Embryonic facial prominence (tissue), 1 donor: Measurements from ENCODE around the gene XIAP.
"Not testable (repeated sequence)": the region's sequence is repeated elsewhere in the genome, so short reads cannot be mapped to it uniquely, and the experiment has no call there.

ENCODE experiments used
- DNase-seq: peaks from one replicate; pipeline ENCODE4 v3.0.0-alpha.2; 2016; ENCODE audit errors: extremely low spot score

XIAP gene

DNA sequence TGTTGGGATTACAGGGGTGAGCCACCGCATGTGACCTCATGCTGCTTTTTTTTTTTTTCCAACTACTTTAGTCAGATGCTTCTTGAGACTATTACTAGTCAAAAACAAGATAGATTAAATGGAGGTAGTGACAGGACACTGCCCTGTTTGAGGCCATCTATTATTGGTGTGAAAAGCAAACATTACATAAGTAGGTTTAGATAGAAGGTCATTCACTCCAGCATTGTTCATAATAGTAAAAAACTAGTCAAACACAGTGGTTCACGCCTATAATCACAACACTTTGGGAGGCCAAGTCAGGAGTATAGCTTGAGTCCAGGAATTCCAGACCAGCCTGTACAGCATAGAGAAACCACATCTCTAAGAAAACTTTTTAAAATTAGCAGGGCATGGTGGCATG is 16.3 kb downstream of the XIAP start:
- no peak for DNase-seq

DNA sequence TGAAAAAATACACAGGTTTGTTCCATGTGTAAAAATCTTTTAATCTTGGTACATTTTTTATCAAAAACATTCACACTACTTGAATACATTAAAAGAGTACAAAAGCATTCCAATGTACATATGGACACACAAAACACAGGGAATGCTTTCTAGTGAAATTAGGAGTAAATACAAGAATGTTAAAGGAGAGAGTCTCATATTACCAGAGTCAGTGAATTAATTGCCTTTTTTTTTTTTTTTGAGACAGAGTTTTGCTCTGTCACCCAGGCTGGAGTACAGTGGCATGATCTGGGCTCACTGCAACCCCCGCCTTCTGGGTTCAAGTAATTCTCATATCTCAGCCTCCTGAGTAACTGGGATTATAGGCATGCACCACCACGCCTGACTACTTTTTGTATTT is 17.0 kb downstream of the XIAP start:
- no peak for DNase-seq

DNA sequence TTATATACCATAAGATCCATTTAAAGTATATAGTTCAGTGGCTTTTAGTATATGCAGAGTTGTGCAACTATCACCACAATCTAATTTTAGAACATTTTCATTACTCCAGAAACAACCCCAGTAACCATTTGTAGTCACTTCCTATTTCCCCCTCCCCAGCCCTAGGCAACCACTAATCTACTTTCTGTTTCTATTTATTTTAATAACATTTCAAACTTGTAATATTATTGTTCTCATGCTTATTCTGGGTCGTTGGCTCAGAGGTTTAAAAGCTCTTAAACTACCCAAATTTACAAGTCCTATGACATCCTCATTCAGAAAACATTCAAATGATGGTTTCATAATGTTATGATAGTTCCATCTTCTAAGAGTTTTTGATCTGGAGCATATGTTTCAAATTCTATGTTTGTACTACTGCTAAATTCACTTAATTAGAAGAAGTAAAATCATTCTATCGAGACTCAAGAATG is 18.4 kb downstream of the XIAP start:
- no peak for DNase-seq

DNA sequence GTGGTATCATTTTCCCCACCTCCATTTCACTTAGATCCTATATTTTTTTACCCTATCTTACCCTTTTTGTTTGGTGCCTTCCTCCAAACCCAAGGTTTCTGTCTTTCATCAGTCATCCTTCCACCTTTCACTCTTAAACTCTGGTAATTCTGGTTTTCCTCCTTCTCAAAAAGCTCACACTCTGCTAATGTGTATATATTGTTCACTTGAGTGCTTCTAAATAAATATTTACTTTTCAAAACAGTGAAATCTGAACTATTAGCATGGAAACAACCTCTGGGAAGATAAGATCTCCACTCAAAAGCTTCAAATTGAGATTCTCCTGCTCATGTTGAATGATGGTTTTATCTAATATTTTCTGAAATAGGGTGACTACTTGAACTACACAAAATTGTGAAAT is 21.5 kb downstream of the XIAP start:
- no peak for DNase-seq

DNA sequence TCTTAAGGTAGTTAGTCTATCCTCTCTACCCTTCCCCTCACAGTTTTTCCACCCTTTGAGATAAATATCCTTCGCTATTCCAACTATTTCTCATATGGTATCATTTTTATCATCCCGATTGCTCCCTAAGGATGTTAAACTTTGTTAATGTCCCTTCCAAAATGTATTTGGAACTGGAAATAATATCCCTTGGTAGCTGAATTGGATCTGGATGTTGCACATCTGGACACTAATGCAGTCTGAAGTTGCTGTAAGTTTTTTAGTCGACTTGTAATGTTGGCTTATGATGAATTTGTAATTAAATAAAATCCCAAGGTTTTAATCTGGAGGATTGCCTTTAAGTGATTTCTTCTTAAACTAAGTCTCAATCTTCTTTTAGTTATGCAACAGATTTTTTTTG is 22.5 kb downstream of the XIAP start:
- no peak for DNase-seq

DNA sequence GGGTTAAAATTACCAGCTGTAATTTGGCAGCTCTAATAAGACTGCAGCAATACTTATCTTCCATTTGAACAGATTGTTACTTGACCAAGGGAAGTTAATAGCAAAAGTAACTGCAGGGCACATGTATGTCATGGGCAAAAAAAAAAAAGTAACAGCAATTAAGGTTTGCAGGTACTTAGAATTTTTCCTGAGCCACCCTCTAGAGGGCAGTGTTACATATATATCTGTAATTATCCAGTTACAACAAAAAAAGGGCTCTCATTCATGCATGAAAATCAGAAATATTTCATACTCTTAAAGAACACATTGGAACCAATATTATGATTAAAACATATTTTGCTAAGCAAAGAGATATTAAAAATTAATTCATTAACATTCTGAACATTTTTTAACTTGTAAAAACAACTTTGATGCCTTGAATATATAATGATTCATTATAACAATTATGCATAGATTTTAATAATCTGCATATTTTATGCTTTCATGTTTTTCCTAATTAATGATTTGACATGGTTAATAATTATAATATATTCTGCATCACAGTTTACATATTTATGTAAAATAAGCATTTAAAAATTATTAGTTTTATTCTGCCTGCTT is 25.1 kb downstream of the XIAP start:
- DNase-seq, result no peak

DNA sequence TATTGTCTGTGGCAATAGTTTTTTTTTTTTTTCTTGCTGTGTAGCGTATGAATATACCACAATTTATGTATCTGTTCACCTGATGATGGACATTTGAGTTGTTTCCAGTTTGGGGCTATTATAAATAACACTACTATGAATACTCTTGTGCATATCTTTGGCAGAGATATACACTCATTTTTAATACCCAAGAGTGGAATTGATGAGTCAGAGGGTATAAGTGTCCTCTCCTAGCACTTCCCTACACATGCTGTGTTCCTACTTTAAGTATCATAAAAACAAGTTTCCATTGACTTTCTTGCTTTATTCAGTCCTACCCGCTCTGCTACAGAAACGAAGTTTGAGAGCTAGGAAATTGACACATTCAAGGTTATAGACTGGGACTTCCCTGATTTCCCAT is 39.8 kb downstream of the XIAP start:
- DNase-seq, result no peak

DNA sequence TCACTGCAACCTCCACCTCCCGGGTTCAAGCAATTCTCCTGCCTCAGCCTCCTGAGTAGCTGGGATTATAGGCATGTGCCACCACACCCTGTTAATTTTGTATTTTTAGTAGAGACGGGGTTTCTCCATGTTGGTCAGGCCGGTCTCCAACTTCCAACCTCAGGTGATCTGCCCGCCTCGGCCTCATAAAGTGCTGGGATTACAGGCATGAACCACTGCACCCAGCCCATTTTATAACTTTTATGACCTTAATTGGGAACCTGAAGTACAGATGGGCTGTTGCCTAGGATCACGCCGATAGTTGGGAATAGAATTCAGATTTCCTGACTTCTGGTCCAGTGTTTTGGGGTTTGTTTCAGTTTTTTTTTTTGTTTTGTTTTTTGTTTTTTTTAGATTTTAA is 43.4 kb downstream of the XIAP start:
- DNase-seq, result not testable (repeated sequence)

DNA sequence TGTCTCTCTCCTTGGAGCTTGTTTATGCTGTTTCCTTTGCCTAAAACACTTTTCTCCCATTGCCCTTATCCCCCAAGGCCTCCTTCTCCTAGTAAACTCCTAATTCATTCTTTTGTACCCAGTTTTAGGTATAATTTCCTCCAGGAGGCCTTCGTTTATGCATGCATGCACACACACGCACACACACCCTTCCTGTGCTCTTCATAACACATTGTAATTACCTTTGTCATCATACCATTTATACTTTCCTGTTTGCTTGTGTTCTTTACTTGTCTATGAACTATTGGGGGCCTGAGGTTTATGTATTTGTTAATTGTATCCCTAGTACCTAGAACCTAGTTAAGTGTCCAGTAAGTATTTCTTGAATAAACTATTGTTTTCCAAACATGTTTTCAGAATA is 45.5 kb downstream of the XIAP start:
- DNase-seq, result no peak

DNA sequence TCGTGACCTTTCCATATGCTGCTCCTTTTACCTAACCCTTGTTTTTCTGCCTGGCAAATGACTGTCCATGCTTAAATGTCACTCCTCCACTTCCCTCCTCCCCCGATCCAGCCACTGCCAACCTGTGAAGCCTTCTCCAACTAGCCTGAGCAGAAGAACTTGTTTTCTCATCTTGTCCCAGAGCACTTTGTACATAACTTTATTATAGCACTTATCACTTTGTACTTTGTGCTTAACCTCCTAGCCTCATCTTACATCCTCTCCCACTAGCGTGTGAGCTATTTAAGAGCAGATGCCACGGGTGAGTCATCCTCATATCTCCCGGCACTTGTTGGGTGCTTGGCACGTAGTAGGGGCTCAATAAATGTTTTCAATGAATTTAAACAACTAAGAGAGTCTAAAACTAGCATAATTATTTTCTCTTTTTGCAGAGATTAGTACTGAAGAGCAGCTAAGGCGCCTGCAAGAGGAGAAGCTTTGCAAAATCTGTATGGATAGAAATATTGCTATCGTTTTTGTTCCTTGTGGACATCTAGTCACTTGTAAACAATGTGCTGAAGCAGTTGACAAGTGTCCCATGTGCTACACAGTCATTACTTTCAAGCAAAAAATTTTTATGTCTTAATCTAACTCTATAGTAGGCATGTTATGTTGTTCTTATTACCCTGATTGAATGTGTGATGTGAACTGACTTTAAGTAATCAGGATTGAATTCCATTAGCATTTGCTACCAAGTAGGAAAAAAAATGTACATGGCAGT is 46.9 kb downstream of the XIAP start:
- DNase-seq, result no peak

DNA sequence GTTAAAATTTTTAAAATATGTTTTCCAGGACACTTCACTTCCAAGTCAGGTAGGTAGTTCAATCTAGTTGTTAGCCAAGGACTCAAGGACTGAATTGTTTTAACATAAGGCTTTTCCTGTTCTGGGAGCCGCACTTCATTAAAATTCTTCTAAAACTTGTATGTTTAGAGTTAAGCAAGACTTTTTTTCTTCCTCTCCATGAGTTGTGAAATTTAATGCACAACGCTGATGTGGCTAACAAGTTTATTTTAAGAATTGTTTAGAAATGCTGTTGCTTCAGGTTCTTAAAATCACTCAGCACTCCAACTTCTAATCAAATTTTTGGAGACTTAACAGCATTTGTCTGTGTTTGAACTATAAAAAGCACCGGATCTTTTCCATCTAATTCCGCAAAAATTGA is 49.7 kb downstream of the XIAP start:
- DNase-seq, result no peak

DNA sequence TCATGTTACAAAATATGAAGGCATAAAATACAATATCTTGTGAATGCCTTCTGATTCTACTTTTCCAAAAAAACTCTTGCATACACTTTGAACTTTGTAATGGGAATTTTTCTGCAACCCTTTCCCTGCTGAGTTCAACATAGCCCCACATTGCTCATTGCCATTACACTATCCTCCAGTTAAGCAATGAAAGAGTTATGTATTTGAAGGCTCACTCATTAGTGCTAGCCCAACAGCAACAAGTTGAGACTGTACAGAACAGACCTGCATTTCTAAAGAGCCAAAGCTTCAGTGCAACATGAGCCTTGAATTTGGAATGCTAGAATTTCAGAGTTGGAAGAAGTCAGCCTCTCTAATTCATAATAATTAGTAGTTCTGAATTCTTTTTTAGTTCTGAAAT is 57.2 kb downstream of the XIAP start:
- DNase-seq, result no peak

DNA sequence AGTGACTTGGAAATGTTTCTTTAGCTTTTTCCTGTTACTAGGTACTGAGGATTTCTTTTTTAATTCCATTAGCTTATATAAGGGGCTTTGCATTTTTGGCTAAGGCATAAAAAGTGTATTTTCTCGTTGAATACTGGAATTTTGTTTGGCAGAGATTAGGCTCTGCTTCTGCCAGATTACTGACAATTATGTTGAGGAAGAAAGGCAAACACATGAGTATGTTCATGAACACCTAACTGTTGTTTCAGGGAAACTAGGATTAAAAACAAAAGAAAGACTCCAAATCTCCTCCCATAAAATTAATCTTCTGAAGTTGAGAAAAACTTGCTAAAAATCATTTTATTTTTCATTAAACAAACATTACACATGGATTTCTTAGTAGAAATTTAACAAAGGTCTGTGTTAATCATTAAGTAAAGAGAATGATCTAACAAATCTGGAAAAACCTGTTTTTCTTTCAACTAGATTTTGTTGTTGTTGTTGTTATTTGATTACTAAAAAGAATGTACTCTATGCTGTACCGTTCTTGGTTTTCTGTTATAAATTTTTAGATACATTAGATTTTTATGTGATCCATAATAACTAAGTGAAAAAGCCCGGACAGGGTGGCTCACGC is 58.4 kb downstream of the XIAP start:
- DNase-seq, result no peak

DNA sequence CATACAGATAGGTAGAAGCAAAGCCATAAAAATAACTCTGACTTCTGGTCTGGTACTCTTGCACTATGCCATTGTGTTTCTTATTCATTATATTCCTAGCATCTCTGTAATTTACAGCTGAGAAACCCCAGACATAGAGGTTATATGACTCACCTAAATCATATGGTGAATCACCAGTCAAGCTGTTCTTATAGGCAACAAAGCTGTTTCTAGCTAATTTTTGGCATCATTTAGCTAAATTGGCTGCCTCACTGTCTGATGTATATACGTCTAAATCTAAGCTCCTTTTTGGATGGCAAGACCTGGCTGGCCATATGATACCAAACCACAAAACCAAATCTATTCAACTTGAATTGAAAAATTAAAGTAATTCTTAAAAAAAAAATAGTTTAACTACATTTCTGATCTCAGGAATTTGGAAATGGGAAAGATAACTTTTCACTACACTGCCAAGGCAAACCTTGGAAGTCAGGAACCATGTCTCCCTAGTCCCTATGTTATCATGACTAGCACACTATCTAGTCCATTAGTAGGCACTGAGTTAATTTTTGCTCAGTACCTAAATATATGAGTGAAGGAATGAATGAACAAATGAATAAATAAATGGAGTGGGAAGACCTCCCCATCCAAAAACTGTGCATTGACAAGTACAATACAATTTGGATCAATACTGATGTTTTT is 60.4 kb downstream of the XIAP start:
- DNase-seq, result no peak

DNA sequence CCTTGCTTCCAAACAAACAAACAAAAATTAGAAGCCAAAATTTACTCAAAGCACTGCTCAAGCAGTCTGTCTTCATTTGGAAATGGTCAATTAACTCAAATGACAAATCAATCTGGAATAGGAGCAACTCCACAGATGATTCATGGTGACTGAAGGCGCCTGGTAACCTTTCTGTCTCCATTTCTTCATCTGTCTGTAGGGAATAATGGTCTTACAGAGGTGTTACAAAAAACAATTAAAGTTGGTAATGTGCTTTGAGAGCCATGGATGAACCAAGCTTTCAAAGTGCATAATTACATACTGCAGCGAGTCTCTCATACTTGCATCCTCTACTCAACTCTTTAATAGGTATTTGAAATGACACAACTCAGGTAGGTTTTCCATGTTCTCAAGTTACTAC is 63.4 kb downstream of the XIAP start:
- no peak for DNase-seq

DNA sequence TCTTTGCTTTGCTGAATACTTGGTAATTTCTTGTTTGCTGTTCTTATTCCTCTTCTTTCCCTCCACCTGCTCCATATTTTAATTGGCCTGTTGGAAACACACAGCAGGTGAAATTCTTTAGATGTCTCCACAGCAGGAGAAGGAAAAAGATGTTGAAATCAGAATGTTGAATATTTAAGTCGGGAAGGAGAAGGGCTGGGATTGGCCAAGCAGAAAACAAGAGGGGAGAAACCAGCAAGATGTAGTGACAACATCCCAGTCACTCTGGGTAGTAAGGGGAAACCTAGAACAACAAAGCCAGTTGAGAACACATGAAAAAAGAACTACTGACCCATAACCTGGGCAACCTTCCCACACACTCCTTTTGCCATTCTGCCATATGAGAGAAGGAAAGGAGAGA is 64.3 kb downstream of the XIAP start:
- DNase-seq, result no peak

DNA sequence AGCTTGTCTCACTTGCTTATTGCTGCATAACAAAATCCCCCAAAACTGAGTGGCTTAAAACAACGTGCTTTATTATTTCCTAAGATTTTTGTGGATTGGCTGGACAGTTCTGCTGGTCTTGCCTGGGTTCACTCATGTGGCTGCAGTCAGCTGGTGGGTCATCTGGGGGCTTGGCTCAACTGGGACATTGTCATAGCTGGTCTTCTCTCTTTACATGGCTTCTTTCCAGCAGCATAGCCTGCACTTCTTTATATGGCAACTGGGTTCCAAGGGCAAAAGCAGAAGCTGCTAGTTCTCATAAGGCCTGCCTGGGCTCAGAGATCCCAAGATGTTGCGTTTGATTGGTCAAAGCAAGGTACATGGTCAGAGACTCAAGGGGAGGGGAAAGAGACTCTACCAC is 68.0 kb downstream of the XIAP start:
- no peak for DNase-seq

DNA sequence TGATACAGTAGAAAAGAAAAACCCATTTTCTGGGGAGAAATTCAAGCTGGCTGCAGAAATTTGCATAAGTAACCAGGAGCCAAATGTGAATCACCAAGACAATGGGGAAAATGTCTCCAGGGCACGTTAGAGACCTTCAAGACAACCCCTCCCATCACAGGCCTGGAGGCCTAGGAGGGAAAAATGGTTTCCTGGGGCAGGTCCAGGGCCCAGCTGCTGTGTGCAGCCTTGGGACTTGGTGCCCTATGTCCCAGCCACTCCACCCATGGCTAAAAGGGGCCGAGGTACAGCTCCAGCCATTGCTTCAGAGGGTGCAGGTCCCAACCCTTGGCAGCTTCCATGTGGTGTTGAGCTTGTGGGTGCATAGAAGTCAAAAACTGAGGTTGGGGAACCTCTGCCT is 72.2 kb downstream of the XIAP start:
- DNase-seq, result not testable (repeated sequence)

DNA sequence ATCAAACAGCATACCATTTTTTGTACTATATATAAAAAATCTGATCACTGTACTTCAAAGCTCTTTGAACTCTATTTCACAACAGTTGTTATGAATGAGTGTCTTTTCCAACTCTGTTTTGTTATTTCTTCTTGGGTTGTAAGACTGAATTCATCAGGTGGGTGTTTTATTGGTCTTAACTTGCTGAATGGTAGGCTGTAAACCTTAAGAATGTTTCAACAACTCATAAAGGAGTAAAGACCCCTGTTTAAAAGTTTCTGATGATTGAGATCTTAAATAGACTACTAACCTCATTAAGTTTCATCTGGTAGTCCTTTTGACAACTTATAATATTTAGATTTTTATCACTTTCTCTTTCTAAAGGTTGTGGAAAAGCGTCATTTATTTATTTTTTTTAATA is 83.2 kb downstream of the XIAP start:
- no peak for DNase-seq

DNA sequence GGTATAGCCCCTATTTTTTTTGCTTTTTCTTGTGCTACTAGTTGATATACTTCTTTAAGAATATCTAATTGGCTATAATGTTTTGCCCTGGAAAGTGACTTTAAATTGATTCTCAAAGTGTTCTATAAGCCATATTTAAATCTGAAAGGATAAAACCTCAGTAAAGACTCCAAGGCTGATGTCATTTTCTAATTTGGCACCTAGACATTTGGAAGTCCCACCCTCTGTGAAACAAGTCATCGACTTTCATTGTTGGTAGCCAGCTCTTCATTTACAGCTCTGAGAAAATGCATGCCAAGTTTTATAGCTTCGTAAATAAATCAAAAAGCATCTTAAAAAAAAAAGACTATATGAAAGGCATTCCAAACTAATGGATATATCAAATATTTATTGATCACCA is 83.6 kb downstream of the XIAP start:
- no peak for DNase-seq

DNA sequence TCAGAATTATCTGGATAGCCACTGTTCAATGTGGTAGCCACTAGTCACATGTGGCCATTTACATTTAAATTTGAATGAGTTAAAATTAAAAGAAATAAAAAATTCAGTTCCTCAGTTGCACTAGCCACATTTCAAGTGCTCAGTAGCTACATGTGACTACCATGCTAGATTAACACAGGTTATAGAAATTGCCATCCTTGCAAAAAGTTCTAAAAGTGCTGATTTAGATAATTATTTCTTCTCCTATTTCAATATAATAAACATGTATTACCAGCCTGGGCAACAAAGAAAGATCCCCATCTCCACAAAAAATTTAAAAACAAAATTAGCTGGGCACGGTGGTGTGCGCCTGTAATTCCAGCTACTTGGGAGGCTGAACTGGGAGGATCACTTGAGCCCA is 90.0 kb downstream of the XIAP start:
- DNase-seq, result no peak

DNA sequence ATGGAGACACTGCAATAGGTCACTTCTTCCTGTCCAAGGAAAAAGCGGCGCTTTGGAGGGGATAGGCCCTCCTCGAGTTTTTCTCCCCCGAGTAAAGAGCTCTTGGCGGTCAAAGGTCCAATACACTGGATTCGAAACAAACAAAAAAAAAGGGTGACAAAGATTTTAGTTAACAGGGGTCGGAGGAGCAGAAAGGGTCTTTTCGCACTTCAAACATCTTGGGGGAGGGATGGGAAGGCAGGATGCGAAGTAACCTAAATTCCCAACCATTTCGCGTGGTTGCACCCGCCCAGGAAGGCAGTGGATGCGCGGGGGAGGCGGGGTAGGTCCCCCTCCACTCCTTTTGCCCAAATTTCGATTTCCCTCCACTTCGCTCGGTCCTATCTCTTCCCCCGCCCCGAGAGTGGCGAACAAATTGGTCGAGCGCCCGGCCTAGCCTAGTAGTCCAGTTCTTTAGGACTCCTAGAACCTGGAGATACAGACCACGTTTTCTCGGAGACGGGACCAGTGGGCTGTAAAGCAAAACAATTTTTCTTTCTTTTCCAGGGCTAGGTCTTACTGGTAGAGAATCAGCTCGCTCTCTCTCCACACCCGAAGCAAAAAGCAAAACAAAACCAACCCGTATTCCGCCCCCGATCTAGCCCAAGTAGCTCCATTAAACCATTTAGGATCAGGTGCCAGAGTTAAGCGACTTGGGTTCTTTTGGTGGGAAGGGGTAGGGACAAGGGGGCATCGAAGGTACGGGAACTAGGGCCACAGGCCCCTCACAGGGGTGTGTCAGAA is 99.6 kb downstream of the XIAP start:
- DNase-seq, result no peak
